HuH-7 (cell line): ENCODE data around the gene PDHA1.
A peak's percentile ranks its signal among the peaks of the same experiment; 100 is the strongest.

ENCODE experiments used
- DNase-seq: peaks from one replicate; pipeline ENCODE4 v3.0.0; 2011; ENCODE audit warnings: low spot score

PDHA1 gene

DNA sequence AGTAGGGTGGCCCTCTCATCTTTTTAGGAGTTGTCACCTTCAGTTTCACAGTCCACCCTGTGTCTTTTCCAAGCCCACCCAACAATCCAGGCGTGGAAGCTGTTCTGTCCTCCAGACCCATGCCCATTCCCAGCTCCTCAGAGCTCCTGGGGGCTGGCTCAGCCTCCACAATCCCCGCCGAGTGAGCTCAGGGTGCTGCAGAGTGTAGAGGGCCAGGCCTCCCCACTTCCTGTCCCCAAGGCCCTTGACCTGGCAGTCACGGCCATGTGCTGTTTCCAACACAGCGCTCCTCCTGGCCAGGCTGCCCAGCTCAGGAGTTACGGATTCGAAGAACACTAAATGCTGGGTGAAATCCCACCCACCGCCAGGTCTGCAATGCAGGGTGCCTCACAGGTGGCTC, 31.8 kb downstream of the PDHA1 start:
- DNase-seq: no peak

DNA sequence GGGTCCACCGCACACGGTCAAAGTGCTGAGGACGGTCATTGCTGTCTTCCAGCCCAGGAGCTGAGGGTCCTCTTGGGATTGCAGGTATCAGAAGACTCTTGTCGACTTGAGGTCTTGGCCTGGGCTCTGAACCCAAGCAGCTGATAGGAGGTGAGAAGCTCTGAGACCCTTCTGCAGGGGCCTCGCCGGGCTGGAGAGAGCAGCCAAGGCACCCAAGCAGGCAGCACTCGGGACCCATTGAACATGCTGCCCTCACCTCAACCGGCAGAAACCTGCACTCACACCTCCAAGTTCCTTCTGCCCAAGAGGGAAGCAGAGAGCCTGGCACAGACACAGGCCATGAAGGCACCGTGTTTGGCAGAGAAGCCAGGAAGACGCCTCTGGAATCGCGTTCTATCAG, 34.1 kb downstream of the PDHA1 start:
- no peak for DNase-seq

DNA sequence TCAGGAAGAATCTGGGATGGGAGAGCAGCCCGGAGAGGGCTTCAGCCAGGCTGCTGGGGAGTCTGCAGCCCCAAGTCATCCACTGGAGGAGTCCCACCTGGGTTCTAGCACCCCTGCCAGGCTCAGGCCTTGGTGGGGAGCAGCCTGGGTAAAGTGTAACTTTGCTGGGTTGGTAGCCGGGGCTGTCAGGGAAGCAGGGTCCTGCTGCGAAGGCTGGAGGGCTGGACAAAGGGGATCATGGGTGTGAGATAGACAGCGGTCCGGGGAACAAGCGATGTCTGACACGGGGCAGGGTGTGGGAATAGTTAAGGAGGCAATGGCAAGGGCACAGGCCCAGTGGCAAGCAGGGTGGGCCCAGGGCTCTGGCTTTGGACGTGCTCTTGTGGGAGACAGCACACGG, 37.6 kb downstream of the PDHA1 start:
- DNase-seq: no peak

DNA sequence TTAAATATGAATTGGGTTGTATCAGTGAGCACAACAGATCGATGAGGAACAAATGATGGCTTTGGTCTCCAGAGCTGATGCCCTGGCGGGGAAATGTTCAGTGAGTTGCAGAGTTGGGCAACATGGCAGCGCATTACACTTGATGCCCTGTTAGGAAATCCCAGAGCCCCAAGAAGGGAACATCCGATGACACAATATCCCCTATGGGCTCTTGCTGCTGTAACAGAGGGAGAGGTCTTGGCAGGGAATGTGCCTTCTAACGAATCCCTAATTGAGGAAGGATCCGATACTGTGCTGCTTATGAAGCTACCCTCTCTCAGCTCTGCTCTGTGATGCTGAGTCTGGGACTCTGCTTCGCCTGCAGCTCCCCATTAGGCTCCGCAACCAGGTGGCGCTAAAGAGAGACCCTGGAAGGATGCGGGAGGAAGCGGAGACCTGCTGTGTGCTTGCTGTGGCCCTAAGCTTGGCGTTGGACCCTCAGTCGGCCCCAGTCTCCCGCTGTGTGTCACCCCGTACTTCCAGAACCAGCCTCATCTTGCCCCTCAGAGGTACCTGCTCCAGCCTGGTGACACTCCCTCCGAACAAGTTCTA, 38.9 kb downstream of the PDHA1 start:
- peak; percentile 56 for DNase-seq

DNA sequence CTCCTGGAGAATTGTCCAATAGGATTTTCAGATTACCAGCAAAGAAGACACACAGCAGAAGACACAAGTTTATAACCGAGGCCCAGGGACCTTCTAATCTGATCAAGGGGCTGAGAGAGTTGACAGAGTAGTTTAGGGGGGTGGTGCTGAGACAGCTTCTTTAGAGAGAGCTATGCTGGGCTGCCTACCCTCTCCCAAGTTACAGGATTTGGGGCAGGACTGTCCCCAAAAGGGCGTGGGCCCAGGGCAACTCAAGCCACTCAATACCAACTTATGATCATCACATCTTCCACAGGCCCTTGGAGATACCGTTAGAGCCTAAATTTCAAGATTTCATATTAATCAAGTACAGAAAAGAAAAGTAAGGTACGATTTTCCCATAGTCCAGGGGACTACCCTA, 43.0 kb downstream of the PDHA1 start:
- no peak for DNase-seq

DNA sequence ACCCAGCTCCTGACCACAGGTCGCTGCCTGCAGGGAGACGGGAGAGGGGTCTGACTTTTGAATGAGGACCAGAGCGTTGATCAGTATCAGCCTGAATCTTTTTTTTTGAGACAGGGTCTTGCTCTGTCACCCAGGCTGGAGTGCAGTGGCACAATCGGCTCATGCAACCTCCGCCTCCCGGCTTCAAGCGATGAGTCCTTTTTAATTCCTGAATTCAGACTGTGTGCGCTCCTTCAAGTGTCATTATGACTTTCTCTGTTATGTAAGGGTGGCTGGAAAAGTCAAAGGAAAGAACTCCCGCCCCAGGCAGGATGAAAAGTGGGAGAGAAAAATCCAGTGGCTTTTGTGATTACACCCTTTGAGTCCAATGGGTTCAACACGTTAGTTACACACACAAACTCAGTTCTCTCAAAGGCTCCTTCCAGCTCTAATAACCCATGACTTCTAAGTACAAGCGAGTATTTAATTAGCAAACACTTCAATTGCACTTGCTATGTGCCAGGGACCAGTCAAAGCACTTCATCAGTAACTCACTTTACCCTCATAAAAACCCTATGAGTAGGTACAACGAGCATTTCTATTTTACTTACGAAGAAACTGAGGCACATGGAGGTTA, 44.4 kb downstream of the PDHA1 start:
- DNase-seq: no peak

DNA sequence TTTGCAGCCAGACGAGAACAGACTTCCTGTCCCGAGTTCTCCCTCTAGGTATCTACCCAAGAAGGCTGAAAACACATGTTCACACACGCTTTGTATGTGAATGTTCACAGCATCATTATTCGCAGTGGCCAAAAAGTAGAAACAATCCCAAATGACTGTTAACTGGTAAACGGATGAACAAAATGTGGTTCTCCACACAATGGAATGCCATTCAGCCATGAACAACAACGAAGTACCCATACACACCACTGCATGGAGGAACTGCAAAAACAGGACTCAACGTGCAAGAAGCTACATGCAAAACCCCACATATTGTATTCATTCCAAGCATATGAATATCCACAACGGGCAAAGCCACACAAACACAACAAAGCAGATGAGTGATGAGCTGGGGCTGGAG, 45.0 kb downstream of the PDHA1 start:
- no peak for DNase-seq

DNA sequence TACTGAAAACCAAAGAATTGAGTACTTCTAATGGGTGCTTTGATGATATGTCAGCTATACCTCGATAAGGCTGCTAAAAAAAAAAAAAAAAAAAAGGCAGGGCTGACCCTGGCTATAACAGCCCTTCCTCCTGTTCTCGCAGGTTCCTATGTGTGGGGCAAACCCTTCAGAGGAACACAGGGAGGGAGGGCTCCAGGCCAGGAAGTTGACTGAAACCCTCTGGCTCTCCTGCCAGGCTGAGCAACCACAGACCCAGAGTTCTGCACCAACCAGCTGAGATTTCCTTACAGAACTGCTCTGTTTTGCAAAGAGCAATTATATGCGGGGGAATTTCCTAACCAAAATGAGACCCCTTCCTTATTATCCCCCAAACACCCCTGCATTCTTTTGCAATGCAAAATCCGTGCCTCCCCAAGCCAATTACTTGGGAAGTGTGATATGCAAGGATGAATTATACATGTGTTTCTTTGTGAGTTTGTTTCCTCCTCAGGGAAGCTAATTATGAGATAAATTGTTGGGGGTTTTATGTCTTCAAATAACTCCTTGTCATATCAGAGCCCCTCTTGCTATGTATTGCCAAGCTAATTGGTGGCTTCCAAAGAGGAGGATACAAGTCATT, 45.6 kb downstream of the PDHA1 start:
- DNase-seq: no peak

DNA sequence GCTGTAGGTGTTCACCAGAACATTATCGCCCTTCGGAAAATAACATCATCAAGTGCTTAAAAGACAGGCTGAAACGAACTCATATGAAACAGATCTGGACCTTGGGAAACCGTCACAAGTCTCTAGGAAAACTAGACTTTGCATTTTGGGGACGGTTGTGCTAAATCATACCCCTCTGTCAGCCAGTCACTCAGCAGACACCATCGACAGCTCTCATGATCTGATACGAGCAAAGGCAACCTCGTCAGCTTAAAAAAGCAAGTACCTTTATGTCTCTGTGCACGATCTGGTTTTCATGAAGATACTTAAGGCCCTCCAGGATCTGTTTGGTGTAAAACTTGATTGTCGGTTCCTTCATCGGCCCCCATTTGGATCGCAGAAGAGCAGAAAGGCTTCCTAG, 48.4 kb downstream of the PDHA1 start:
- no peak for DNase-seq

DNA sequence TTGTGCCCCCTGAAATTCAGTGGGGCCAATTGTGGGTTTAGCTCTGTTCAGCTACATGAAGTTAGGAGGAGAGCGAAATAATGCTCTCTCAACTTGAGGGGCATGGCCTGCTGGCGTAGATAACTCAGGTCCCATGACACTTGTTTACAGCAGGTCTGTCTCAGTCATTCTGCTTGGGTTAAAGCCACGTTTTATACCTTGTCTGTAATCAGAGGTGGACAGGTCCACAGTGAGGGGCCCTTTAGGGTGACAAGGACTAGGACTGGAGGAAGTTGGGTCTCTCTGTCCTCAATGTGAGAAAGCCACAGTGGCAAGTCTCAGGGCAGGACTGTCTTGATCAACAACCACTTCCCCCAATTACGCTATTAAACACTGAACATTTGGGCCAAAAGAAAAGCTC, 49.0 kb downstream of the PDHA1 start:
- DNase-seq: no peak

DNA sequence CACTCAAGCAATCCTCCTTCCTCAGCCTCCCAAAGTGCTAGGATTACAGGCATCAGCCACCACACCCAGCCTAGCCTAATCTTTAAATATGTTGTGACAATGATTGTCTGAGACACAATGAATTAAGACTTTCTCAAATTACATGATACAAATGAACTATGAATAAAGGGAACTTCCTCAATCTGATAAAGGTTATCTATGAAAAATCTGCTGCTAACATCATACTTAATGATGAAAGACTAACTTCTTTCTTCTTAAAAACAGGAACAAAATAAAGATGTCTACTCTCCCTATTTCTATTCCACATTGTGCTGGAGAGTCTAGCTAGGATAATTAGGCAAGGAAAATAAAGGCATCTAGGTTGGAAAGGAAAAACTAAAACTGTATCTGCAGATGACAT, 60.0 kb downstream of the PDHA1 start:
- no peak for DNase-seq

DNA sequence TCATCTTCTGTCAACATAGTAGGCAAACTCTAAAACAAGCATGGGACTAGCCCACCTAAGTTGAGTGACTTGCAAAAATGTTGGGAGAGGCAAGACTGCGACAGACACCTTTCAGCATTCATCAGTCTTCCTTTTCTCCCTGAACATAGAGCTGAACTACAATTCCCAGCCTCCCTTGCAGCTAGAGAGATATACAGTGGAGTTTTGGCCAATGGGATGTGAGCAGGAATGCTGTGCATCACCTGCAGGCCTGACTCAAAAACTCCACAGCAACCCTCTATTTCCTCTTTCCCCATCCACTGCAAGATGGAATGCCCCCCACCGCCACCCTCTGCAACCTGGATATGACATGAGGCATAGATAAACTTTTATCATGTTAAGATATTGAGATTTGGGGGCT, 66.5 kb downstream of the PDHA1 start:
- no peak for DNase-seq
